BJ (cell line): ENCODE data around the gene CCDC122. TPM values are rescaled to one million over a fixed set of nuclear protein-coding genes. Genes with fewer than 3 reads are reported as not detected.

Experiments
- CTCF ChIA-PET: fragments of 350-600 bp; formaldehyde crosslinking; extraction: SDS; loops from one replicate; lab custom pipeline; 2021; ENCODE audit warnings: antibody characterized with exemption, inconsistent platforms; lab: Yijun Ruan, JAX
- POLR2A ChIA-PET: fragments of 300-600 bp; sonication (Branson Sonifier 250); formaldehyde crosslinking; extraction: SDS; loops from one replicate; lab custom pipeline; 2021; ENCODE audit warnings: antibody characterized with exemption; lab: Charles Lee
- DNase-seq: peaks from one replicate; pipeline ENCODE4 v3.0.0-alpha.2; 2011; ENCODE audit warnings: low read depth
- H3K27me3 ChIP-seq: 2 replicates; pipeline ENCODE4 v1.6.0; 2011; ENCODE audit warnings: low read length; ENCODE audit not compliant: control insufficient read depth, insufficient read depth
- H3K36me3 ChIP-seq: 2 replicates; pipeline ENCODE4 v1.5.1; 2011; ENCODE audit warnings: low read length; ENCODE audit not compliant: control insufficient read depth, insufficient read depth
- H3K4me3 ChIP-seq: 2 replicates; pipeline ENCODE4 v1.5.1; 2011; ENCODE audit warnings: low read depth, mild to moderate bottlenecking, control low read depth, low read length
- polyA plus RNA-seq: library from polyadenylated mRNA; depleted of rRNA; stranded (reverse); fragments of >200 nt; gene quantifications from 2 replicates; pipeline ENCODE4 v1.2.3, GENCODE V29; 2011
- TF ChIP-seq, protein P1 (sequence below): IDR thresholded peaks from 2 replicates; pipeline ENCODE4 v1.5.1; 2011; ENCODE audit warnings: low read depth, mild to moderate bottlenecking, control low read depth, inconsistent platforms, low read length, moderate library complexity; ENCODE audit not compliant: insufficient read depth

CCDC122 gene
- polyA plus RNA-seq, 1 experiment, result 0.67 TPM

DNA sequence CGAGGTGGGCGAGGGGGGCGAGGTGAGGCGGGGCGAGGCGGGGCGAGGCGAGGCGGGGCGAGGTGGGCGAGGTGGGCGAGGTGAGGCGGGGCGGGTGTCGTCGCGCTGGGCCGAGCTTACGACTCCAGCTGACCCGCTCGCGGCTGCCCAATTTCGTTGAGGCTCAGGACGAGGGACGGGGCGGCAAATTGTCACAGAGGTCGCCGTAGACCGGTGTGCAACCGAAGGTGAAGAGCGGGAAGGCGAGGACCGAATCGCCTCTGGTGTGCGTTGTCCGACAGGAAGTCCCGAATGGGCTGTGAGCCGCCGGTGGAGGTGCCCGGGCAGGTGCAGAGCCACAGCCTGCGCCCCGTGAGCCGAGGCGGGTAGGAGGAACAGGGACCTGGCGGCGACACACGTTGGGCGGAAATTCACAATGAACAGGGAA is 228 bp upstream of the CCDC122 start, which contains the start of gene LACC1:
Gene LACC1 (plus strand): TSS at position 150 of the 427 bp plus-strand sequence. CDS start 1,082 bp downstream, outside the sequence.
- Histone ChIP-seq H3K4me3 (peak within 1 kb of the TSS; percentile 90), H3K36me3 (no peaks in the 10 kb centered on the region), H3K27me3 (no peaks in the 10 kb centered on the region)
- TF ChIP-seq, protein P1, sequence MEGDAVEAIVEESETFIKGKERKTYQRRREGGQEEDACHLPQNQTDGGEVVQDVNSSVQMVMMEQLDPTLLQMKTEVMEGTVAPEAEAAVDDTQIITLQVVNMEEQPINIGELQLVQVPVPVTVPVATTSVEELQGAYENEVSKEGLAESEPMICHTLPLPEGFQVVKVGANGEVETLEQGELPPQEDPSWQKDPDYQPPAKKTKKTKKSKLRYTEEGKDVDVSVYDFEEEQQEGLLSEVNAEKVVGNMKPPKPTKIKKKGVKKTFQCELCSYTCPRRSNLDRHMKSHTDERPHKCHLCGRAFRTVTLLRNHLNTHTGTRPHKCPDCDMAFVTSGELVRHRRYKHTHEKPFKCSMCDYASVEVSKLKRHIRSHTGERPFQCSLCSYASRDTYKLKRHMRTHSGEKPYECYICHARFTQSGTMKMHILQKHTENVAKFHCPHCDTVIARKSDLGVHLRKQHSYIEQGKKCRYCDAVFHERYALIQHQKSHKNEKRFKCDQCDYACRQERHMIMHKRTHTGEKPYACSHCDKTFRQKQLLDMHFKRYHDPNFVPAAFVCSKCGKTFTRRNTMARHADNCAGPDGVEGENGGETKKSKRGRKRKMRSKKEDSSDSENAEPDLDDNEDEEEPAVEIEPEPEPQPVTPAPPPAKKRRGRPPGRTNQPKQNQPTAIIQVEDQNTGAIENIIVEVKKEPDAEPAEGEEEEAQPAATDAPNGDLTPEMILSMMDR, result no peak
- CTCF ChIA-PET, result interaction anchor here (0.7 to 1.9 kb wide), 2 partner anchors 26 to 792 kb away, joined by 3 to 5 read pairs; no protein-coding TSS in a partner anchor
- POLR2A ChIA-PET, result interaction anchor here (0.6 kb wide), 1 partner anchor 26 kb away, joined by 4 read pairs; no protein-coding TSS in a partner anchor
- DNase-seq, result no peak

DNA sequence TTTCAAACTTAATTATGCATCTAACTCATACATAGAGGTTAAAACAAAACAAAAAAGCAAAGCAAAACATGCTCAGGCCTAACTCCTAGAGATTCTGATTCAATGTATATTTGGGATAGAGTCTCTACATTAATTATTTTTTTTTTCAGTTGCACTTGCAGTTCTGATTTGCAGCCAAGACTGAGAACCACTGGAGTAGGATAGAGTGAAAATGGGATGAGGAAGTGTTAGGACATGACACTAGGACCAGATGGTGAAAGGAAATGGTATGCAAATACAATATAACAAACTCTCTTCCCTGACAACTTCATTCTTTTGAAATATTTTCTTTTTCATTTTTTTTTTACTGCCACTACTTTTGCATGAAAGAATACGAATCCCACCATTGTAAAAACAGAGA is 1.8 kb downstream of the CCDC122 start:
- Histone ChIP-seq H3K27me3 (no peaks in the 10 kb centered on the region), H3K36me3 (no peaks in the 10 kb centered on the region), H3K4me3 (no peak overlapping the region)
- POLR2A ChIA-PET, result no interaction called here
- no peak for DNase-seq
- TF ChIP-seq, protein P1, result no peak
- CTCF ChIA-PET, result interaction anchor here (0.5 to 1.7 kb wide), 6 partner anchors 10 to 1283 kb away, joined by 3 to 4 read pairs (median 4); no protein-coding TSS in a partner anchor

DNA sequence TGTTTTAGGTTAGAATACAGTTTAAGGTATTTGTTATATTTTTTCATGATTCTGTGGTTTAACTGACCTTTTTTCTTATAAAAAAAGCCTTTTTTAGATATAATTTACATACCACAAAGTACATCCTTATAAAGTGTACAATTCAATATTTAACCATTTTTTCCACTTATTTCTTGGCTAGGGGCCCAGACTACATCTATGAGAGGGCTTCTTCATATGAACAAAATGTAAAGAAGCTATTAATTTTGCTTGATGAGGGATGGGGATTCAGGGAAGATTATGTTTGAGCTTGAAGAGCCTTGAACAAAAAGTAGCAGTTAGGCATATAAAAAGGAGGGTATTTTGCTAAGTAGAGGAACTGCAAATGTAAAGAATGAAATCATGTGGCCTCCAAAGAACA is 2.2 kb downstream of the CCDC122 start:
- ChIA-PET POLR2A (no interaction called here), CTCF (interaction anchor here (0.5 to 1.7 kb wide), 6 partner anchors 10 to 1282 kb away, joined by 3 to 4 read pairs (median 4); no protein-coding TSS in a partner anchor)
- DNase-seq, result no peak
- H3K4me3 ChIP-seq, result no peak overlapping the region
- H3K27me3 ChIP-seq, result no peaks in the 10 kb centered on the region
- TF ChIP-seq, protein P1, result no peak
- no peaks in the 10 kb centered on the region for H3K36me3 ChIP-seq

DNA sequence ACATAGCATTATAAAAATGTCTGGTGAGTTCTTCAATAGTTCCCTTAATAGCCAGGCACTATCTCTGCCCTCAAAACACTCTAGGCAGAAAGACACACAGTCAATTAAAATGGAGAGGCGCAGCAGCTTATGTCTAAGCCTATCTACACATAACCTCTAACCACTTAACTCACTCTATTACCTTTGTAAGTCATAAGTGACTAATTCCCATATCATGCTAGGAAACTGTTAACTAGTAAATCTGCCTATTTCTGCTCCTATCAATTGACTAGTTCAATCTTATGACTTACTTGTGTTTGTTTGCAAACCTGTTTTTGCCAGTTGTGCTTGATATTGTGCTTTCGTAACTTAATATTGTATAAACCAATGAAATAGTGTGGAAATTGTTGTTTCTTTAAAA is 3.2 kb downstream of the CCDC122 start:
- POLR2A ChIA-PET, result no interaction called here
- CTCF ChIA-PET, result interaction anchor here (0.9 to 1.3 kb wide), 2 partner anchors 11 to 818 kb away, joined by 3 read pairs; no protein-coding TSS in a partner anchor

DNA sequence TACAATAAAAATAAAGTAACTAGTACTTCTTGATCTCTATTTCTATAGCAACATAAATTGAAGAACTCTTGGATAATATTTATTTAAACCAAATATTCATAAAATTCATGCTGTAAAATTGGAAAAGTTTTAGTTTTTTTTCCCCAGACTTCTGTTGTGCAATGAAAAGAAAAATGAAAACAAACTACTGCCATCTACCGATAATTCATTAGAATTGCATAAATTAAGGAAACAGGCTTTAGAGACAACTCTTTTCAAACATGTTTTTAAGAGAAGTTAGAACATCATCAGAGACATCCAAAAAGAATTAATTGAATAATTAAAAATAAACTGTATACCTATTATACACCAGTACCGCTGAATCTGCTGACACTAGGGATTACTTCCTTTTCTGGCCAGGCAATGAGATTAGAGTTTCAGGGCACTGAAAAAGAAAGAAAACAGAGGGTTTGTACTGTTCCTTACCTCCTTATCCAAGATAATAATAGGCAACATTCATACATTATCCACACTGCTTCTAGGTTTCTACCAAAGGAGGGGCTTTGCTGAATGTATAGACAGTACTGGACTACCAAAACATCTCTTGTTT is 4.9 kb downstream of the CCDC122 start:
- no peak overlapping the region for H3K4me3 ChIP-seq
- TF ChIP-seq, protein P1, result peak; percentile 28; the same call in 1 of the 2 replicates
- no peaks in the 10 kb centered on the region for H3K27me3 ChIP-seq
- H3K36me3 ChIP-seq, result no peaks in the 10 kb centered on the region
- ChIA-PET POLR2A (no interaction called here), CTCF (interaction anchor here (0.6 to 1.3 kb wide), 3 partner anchors 9 to 1276 kb away, joined by 3 read pairs; no protein-coding TSS in a partner anchor)
- DNase-seq, result no peak

More for the DNA sequence above, 3.2 kb downstream of the CCDC122 start:
- Histone ChIP-seq H3K27me3 (no peaks in the 10 kb centered on the region), H3K4me3 (no peak overlapping the region), H3K36me3 (no peaks in the 10 kb centered on the region)
- TF ChIP-seq, protein P1, result no peak
- no peak for DNase-seq
